Caco-2 (cell line): ENCODE data around the gene NFATC2. TPM values are rescaled to one million over a fixed set of nuclear protein-coding genes. Genes with fewer than 3 reads are reported as not detected.
"Not testable (repeated sequence)": the region's sequence is repeated elsewhere in the genome, so short reads cannot be mapped to it uniquely, and the experiment has no call there.

Source experiments
- BruUV-seq: library from RNA; stranded (reverse); fragments of 400-500 nt; replicated peaks from 2 replicates; lab custom pipeline; 2021; lab: Mats Ljungman, UMichigan
- CTCF ChIA-PET: fragments of 300-600 bp; sonication (Branson Sonifier 250); formaldehyde crosslinking; loops from one replicate; lab custom pipeline; 2022; ENCODE audit warnings: antibody characterized with exemption; lab: Charles Lee
- POLR2A ChIA-PET: fragments of 300-600 bp; sonication (Branson Sonifier 250); formaldehyde crosslinking; loops from one replicate; lab custom pipeline; 2022; ENCODE audit warnings: antibody characterized with exemption; lab: Charles Lee
- DNase-seq, 2 experiments: peaks; one replicate each; pipeline versions ENCODE4 v3.0.0 to v3.0.0-alpha.2; 2020 to 2022
- H3K27me3 ChIP-seq: replicated peaks from 2 replicates; pipeline ENCODE4 v1.6.0; 2011; ENCODE audit warnings: low read length; ENCODE audit not compliant: control insufficient read depth, insufficient read depth
- H3K36me3 ChIP-seq: 2 replicates; pipeline ENCODE4 v1.5.1; 2011; ENCODE audit warnings: low read length; ENCODE audit not compliant: control insufficient read depth, insufficient read depth
- H3K4me1 ChIP-seq: fragments of 250-450 bp; sonication (Bioruptor Pico); 2 replicates; pipeline ENCODE4 v1.5.1; 2020; ENCODE audit warnings: mild to moderate bottlenecking
- H3K4me3 ChIP-seq: 2 replicates; pipeline ENCODE4 v1.5.1; 2011; ENCODE audit warnings: low read depth, mild to moderate bottlenecking, control low read depth, low read length
- H3K9me3 ChIP-seq: fragments of 250-450 bp; sonication (Bioruptor Pico); 2 replicates; pipeline ENCODE4 v1.5.1; 2020; ENCODE audit warnings: mild to moderate bottlenecking, moderate library complexity
- H3K27ac Mint-ChIP-seq: one replicate; pipeline ENCODE4 v1.8.0; 2022; ENCODE audit warnings: mixed read lengths; ENCODE audit not compliant: unreplicated experiment
- H3K27me3 Mint-ChIP-seq: one replicate; pipeline ENCODE4 v1.8.0; 2022; ENCODE audit warnings: mixed read lengths; ENCODE audit not compliant: insufficient read depth, unreplicated experiment
- H3K36me3 Mint-ChIP-seq: one replicate; pipeline ENCODE4 v1.8.0; 2022; ENCODE audit warnings: mild to moderate bottlenecking, mixed read lengths; ENCODE audit not compliant: insufficient read depth, unreplicated experiment
- H3K4me1 Mint-ChIP-seq: one replicate; pipeline ENCODE4 v1.8.0; 2022; ENCODE audit warnings: low read depth, mixed read lengths; ENCODE audit not compliant: unreplicated experiment
- H3K4me3 Mint-ChIP-seq: one replicate; pipeline ENCODE4 v1.8.0; 2022; ENCODE audit warnings: mild to moderate bottlenecking, moderate library complexity, mixed read lengths; ENCODE audit not compliant: unreplicated experiment
- H3K9me3 Mint-ChIP-seq: one replicate; pipeline ENCODE4 v1.8.0; 2022; ENCODE audit warnings: mixed read lengths; ENCODE audit not compliant: unreplicated experiment
- CTCF ChIP-seq, 2 experiments: fragments of 200-600 bp in 1 of 2; IDR thresholded peaks; 1 replicate in 1 of 2; 2 replicates in 1 of 2; pipeline versions ENCODE4 v1.5.1 to v1.8.0; 2011 to 2022; ENCODE audit warnings: antibody characterized with exemption in 1 of 2, control low read depth in 1 of 2, inconsistent platforms in 1 of 2, low read depth in 1 of 2, low read length in 1 of 2, mild to moderate bottlenecking in 1 of 2, moderate library complexity in 1 of 2; ENCODE audit not compliant: insufficient read depth in 1 of 2, severe bottlenecking in 1 of 2, unreplicated experiment in 1 of 2
- intact Hi-C: fragments of 100-400 bp; cut with micrococcal nuclease; formaldehyde crosslinking; loops from one replicate; pipeline ENCODE4 v1.10.0; 2022; ENCODE audit not compliant: unreplicated experiment
- total RNA-seq: library from RNA; stranded (reverse); gene quantifications from 2 replicates; pipeline ENCODE4 v1.2.3, GENCODE V29; 2022

The NFATC2 gene
- total RNA-seq, 1 experiment from 2014 or later = 20.8 TPM

- CTCF ChIA-PET = no interaction called here
- Mint-ChIP-seq H3K27ac (no peak overlapping the region), H3K36me3 (peaks cover 21% of the 10 kb centered on the region)
Observed at GRCh38 chr20:51463560-51463959, 79.0 kb downstream of the NFATC2 start.

GRCh38 chr20:51462566-51463276 lies 79.8 kb downstream of the NFATC2 start:
- no peak for TF ChIP-seq CTCF (IDR thresholded peaks at IDR 0.05; ENCODE audit: insufficient read depth in 1 of 2, low read depth in 1 of 2, low read length in 1 of 2, severe bottlenecking in 1 of 2, unreplicated experiment in 1 of 2)
- BruUV-seq = no TSS peak
- H3K9me3 ChIP-seq = no peaks in the 10 kb centered on the region
- Mint-ChIP-seq H3K9me3 (no peaks in the 10 kb centered on the region), H3K36me3 (peaks cover 21% of the 10 kb centered on the region), H3K4me1 (no peaks in the 10 kb centered on the region), H3K27ac (no peak overlapping the region), H3K27me3 (no peaks in the 10 kb centered on the region), H3K4me3 (no peak overlapping the region)
- CTCF ChIA-PET = no interaction called here
- intact Hi-C loops = no loop called here
- H3K4me1 ChIP-seq = no peaks in the 10 kb centered on the region
- POLR2A ChIA-PET = no interaction called here
- no peak overlapping the region for H3K4me3 ChIP-seq
- H3K36me3 ChIP-seq = peaks cover 2% of the 10 kb centered on the region; the same call in 1 of the 2 replicates
- peak in 1 of 2 experiments; percentile 43 for DNase-seq
- H3K27me3 ChIP-seq = no peaks in the 10 kb centered on the region

More at GRCh38 chr20:51463560-51463959, 79.0 kb downstream of the NFATC2 start:
- H3K9me3 Mint-ChIP-seq = no peaks in the 10 kb centered on the region
- H3K27me3 Mint-ChIP-seq = no peaks in the 10 kb centered on the region
- no peak overlapping the region for H3K4me3 ChIP-seq
- H3K36me3 ChIP-seq = peaks cover 3% of the 10 kb centered on the region; the same call in 1 of the 2 replicates
- TF ChIP-seq CTCF (IDR thresholded peaks at IDR 0.05; ENCODE audit: insufficient read depth in 1 of 2, low read depth in 1 of 2, low read length in 1 of 2, severe bottlenecking in 1 of 2, unreplicated experiment in 1 of 2) = no peak
- no TSS peak for BruUV-seq
- H3K4me1 ChIP-seq = no peaks in the 10 kb centered on the region
- H3K27me3 ChIP-seq = no peaks in the 10 kb centered on the region
- intact Hi-C loops = no loop called here
- no peak overlapping the region for H3K4me3 Mint-ChIP-seq
- H3K9me3 ChIP-seq = no peaks in the 10 kb centered on the region
- no peak for DNase-seq
- H3K4me1 Mint-ChIP-seq = no peaks in the 10 kb centered on the region
- POLR2A ChIA-PET = no interaction called here

DNA sequence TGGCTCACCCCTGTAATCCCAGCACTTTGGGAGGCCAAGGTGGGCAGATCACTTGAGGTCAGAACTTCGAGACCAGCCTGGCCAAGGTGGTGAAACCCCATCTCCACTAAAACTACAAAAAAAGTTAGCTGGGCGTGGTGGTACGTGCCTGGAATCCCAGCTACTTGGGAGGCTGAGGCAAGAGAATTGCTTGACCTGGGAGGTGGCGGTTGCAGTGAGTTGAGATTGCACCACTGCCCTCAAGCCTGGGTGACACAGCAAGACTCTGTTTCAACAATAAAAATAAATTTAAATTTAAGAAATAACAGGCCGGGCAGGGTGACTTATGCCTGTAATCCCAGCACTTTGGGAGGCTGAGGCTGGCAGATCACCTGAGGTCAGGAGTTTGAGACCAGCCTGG lies 80.7 kb downstream of the NFATC2 start:
- peaks cover 20% of the 10 kb centered on the region for H3K36me3 Mint-ChIP-seq
- H3K27me3 Mint-ChIP-seq, POLR2A ChIA-PET, H3K4me3 ChIP-seq, H3K9me3 ChIP-seq, BruUV-seq, H3K4me1 ChIP-seq, CTCF ChIA-PET, H3K36me3 ChIP-seq, H3K4me3 Mint-ChIP-seq, H3K27ac Mint-ChIP-seq, H3K27me3 ChIP-seq, H3K4me1 Mint-ChIP-seq, intact Hi-C loops, H3K9me3 Mint-ChIP-seq: not testable (repeated sequence)
- peak in 1 of 2 experiments; percentile 26 for DNase-seq
